GM21447 (cell line): ENCODE data around the gene SIGLEC10.
A peak's percentile ranks its signal among the peaks of the same experiment; 100 is the strongest.

Experiments
- ATAC-seq: cut with Tn5 transposase; IDR thresholded peaks from one replicate; pipeline ENCODE4 v1.9.1; 2021; ENCODE audit not compliant: unreplicated experiment

Gene SIGLEC10

DNA sequence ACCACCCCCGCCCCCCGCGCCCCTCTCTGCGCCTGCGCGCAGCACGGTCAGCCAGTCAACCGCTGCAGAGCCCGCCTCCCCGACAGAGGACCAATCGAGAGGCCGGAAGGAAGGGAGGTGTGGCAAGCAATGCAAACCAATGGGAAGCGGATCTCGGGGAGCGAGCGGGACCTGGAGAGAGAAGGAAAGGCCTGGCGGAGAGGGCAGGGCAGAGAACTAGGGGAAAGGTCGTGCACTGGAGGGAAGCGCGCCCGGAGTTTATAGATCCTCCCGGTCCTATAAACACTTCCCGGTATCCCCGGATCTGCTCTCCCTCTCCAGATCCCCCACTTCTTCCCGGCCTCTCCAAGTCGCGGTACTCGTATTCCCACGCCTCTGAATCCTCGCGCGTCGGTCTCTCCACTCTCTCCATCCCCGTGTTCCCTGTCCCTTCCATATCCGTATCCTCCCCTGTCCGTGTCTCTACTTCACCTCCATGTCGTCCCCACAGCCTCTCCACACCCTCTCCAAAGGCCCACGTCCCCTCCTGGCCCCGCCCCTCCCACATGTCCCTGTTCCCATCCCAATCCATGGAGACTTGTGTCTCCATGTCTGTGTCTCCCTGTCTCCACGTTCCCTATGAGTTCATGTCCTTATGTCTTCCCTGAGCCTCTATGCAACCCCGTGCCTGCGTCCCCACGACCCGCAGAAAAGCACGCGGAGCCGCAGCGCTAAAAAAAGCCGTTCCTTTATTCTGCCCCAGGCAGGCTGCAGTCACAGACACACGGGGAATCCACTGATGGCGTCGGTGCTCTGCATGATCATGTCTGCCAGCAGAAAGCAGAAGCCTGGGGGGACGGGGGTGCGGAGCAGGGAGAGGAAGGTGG, 50.8 kb downstream of the SIGLEC10 start:
- ATAC-seq, result peak; percentile 44

DNA sequence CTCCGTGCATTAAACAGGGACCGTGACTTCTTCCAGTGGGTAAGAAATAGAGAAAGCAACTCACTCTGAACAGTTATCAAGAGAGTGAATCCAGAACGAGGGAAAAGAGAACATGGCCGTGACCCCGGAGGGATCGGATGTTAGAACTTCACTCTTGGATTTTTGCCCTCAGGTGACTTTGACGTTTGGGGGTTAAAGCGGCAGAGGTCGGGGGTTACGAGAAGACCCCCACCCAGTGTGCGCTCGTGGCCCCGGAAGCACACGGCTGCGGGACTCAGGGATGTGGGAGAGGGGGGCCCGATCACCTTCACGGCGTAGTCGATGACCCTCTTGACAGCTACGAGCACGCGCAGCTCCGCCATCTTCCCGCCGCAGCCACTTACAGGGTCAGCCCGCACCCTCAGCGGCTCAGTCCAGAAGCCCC, 51.5 kb downstream of the SIGLEC10 start, which contains the start of gene ETFB:
Gene ETFB (minus strand): TSS at position 424 of the 424 bp plus-strand sequence. CDS start 62 bp downstream, at position 362.
- no peak for ATAC-seq

GRCh38 chr19:51365211-51365964, 52.1 kb downstream of the SIGLEC10 start:
- no peak for ATAC-seq

DNA sequence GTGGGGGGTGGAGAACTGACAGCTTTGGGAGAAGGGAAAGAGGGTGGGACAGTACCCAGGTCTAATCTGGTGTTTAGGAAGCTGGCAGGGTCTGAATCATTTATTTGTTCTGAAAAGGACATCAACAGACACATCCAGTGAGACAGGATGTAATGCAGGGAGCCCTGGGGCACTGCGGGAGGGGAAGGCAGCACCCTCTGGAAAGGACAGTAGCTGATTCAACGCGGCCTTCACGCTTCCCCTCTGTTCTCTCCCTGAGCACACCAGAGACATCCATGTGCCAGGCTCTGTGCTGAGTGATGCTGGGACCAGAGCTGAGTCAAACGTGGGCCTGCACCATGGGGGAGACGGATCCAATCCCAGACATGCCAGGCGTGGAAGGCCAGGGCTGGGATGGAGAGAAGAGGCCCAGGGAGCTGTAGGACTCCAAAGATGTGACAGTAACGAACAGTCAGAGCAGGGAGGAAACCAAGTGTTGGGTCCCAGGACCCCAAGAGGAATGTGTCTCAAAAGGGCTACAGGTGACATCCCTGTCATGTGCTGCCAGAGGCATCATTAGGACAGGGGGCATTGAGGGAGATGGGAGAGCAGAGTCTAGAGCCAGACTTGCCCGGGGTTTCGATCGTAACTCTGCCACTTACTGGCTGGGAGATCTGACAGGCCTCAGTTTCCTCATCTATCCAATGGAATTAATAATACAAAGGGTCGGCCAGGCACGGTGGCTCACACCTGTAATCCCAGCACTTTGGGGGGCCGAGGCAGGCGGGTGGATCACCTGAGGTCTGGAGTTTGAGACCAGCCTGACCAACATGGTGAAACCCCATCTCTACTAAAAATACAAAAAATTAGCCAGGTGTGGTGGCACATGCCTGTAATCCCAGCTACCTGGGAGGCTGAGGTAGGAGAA, 53.0 kb downstream of the SIGLEC10 start:
- ATAC-seq, result no peak

DNA sequence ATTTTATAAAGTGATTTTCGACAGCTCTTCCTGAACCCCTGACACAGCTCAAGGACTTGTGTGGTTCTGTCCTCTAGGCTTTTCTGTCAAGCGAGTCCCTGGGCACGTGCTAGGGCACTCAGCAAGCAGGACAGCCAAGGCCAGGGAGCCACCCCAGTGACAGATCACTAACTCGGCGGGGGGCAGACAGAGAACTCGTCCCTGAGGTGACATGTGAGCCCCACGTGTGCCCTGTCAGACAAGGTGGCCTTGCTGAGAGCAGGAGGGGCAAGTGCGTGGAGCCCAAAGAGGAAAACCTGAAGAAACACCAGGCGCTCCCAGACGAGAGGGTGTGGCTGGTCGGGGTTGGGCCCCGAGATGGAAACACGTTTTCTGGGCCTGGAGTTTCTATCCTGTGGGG, 56.2 kb downstream of the SIGLEC10 start:
- no peak for ATAC-seq
